GM10847 (cell line): ENCODE data around the gene ANP32B.

Experiments used
- POLR2A ChIP-seq: IDR thresholded peaks from 2 replicates; pipeline ENCODE4 v1.6.1; 2011; ENCODE audit not compliant: insufficient read length; ENCODE audit errors: extremely low read depth

Gene ANP32B

DNA sequence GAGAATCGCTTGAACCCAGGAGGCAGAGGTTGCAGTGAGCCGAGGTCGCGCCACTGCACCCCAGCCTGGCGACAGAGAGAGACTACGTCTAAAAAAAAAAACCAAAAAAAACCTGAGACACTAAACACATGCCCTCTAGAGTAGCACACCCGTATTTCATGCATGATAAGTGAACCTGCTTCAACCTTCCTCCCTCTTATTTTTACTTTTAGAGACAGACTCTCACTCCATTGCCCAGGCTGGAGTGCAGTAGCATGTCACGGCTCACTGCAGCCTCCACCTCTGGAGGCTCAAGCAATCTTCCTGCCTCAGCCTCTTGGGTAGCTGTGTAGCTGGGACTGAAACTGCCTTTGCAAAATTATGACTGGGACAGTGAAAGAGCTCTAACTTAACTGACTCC is 55.8 kb downstream of the ANP32B start:
- no peak for TF ChIP-seq POLR2A

DNA sequence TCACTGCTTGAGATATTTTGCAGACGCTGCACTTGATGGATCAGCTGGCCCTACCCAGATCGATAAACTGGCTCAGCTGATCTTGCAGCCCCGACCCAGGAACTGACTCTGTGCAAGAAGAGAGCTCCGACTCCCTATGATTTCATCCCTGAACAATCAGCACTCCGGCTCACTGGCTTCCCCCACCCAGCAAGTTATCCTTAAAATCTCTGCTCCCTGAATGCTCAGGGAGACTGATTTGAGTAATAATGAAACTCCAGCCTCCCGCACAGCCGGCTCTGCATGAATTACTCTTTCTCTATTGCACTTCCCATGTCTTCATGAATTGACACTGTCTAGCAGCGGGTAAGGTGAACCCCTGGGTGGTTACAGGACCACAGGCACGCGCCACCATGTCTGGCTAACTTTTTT is 56.5 kb downstream of the ANP32B start:
- TF ChIP-seq POLR2A: no peak

DNA sequence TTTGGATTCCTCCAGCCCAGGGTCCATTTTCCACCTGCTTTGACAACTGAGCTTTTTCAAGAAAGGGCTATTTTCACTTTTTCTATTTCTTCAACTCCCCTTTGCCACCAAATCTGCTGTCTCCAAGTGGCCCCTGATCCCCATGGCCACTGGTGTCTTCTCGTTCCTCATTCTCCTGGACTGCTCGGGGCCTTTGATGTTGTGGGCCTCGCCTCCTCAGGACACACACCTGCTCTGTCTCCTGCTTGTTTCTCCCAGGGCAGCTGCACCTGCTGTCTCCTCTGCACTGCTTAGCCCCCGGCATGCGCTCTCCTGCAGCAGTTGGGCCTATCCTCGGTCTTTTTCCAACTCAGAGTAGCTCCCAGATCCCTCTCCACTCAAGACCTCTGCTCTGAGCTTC is 57.1 kb downstream of the ANP32B start:
- no peak for TF ChIP-seq POLR2A

DNA sequence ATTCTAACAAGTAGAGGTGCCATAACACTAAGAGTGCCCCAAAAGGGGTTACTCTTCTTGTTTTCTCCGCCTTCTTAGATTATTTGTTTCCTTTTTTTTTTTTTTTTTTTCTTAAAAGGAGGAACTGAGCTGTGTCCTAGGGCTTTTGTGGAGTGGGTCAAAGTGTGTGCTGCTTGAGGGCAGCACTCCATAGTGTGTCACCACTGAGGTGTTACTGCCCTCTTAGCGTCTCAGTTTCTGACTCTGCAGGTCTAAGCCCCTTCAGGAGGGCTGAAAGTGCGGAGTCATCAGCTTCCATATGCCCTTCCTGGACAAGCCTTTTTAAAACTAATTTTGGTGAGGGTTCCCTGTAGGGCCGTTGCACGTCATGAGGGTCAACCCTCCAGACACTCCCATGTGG is 60.8 kb downstream of the ANP32B start:
- no peak for TF ChIP-seq POLR2A

DNA sequence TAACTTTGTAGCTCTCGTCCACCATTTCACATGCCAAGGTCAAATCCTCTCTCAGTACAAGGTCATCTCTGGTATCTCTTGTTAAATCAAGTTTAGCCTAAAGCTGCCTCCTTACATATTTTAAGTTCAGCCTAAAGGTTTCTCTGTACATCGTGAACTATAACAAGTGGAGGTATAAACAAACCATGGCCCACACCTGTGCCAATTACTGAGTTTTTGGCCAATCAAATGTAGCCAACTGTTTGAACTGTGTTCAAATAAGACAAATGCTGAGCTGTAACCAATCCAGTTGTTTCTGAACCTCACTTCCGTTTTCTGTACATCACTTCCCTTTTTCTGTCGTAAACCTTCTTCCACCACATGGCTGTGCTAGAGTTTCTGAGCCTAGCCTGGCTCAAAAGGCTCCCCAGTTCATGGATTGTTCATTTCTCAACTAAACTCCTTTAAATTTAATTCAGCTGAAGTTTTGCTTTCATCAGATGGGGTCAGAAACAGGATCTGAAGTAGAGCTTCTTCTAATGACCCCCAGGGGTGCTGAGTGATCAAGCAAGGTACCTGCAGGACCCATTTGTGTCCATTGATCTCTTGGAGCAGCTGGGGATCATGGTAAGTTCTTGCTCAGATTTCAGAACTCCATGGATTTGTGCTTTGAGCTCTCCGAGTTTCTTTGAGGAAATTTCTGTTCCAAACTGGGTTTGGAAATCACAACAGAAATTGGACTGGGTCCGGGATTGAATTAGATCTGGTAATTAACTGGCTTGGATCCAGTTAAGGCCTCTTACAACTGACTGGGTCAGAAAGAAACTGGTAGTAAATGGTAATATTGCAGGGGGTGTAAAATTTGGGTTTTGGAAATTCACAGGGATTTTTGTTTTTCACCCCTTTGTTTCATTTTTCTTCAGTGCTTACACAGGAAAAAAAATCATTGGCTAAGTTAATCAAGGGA is 62.4 kb downstream of the ANP32B start:
- no peak for TF ChIP-seq POLR2A

DNA sequence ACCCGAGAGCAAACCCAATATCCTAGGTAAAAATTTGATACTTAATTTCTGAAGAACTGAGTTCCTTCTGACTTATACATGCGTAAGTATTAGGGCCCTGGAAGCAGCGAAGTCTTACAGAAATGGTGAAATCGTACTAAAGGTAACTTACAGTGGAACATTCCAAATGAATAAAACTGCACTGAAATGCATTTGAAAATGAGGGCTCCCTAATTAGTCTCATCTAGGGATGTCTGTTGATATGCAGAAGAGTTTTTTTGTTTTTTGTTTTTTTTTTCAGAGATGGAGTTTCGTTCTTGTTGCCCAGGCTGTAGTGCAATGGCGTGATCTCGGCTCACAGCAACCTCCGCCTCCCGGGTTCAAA is 63.0 kb downstream of the ANP32B start:
- no peak for TF ChIP-seq POLR2A

DNA sequence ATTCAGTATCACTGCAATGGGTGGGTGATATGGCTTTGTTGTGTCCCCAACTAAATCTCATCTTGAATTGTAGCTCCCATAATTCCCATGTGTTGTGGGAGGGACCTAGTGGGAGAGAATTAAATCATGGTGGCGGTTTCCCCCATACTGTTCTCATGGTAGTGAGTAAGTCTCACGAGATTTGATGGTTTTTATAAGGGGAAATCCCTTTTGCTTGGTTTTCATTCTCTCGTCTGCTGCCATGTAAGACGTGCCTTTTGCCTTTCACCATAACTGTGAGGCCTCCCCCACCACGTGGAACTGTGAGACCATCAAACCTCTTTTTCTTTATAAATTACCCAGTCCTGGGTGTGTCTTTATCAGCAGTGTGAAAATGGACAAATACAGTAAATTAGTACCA is 63.9 kb downstream of the ANP32B start:
- TF ChIP-seq POLR2A: no peak

DNA sequence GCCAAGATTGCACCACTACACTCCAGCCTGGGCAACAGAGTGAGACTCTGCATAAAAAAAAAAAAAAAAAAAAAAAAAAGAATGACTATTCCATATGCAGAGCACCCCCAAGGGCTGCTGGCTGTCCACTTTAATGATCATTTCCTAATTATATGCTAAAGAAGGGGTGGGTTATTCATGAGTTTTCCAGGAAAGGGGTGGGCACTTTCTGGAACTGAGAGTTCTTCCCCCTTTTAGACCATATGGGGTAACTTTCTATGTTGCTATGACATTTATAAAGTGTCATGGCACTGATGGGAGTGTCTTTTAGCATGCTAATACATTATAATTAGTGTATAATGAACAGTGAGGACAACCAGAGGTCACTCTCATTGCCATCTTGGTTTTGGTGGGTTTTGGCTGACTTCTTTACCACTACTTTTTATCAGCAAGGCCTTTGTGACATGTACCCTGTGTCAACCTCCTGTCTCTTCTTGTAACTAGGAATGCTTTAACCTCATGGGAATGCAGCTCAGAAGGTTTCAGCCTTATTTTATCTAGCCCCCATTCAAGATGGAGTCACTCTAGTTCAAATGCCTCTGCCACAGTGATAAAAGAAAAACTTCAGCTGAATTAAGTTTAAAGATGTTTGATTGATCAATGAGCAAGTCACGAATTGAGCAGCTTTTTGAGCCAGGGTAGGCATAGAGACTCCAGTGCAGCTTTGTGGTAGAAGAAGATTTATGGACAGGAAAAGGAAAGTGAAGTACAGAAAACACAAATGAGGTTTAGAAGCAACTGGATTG is 66.3 kb downstream of the ANP32B start:
- TF ChIP-seq POLR2A: no peak

DNA sequence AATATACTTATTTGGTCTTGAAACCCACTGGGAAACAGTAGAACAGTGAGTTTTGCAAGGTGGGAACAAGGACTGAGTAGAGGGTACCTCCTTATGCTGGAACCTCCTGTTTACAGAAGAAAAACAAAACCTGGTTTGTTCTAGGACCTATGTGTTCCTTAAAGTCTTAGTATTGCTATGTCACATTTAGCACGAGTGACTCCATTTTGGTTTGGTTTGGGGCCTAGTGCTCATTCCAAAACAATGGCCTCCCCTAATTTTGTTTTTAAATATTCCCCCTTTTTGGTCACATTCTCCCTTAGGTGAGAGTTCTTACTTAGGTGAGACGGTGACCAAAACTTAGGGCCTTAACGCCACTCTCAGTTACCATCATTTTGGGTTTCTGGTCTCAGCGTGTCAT is 67.2 kb downstream of the ANP32B start:
- TF ChIP-seq POLR2A: no peak

DNA sequence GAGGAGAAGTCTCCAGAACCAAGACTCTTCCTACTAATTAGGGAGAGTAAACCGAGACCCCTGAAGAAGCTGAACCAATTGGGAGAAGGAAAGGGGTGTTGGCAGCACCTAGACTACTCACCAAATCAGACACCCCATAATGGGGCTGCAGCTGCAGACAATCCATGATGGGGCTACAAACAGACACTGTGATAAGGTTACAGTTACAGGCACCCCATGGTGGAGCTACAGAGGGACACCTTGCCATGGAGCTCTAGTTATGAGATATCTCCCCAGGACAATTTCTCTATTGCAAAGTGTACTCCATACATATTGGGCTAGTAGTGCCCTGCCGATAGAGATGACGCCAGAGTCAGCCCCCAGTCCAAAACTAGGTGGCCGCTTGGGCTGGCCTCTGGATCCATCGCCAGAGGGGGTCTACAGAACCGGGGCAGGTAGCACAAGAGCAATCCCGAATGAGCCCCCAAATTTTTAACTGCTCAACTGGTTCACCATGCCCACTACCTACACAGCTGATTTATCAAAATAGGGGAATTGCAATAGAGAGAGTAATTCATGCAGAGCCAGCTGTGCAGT is 71.3 kb downstream of the ANP32B start:
- TF ChIP-seq POLR2A: no peak

DNA sequence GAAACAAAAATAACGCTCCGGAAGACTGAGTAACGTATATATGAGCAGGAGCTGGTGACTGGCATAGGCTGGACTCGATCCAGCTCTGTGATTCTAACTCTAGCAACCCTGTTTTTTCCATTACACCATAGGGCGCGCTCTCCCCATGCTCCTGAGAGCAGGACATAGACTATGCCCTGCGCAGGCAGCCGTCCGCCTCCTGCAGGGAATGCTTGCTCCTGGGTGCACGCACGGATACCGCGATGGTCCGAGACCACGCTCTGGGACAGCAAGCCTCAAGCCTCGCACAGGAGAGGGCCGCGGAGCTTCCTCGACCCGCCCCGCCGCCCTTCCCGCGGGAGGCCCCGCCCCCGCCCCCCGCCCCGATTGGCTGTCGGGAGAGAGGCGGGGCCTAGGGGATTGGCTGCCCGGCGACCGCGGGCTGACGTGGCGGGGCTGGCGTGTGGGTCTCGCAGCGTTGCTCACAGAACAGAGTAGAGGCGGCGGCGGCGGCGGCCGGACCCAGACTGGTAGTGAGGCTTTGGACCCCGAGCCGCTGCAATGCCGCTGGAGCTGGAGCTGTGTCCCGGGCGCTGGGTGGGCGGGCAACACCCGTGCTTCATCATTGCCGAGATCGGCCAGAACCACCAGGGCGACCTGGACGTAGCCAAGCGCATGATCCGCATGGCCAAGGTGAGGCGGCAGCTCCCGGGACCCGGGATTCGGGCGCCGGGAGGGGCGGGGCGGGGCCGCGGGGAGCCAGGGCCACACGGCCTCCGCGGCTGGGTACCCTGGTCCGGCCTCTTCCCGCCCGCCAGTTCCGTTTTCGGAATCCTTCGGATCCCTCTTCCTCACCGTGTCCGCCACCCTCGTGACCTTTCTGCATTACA is 73.4 kb downstream of the ANP32B start, which contains the start of gene NANS:
Gene NANS, plus strand, starts transcription at position 464 of the 869 bp plus-strand sequence. Its CDS starts 77 bp downstream, at position 541.
- peak; percentile 98 for TF ChIP-seq POLR2A

DNA sequence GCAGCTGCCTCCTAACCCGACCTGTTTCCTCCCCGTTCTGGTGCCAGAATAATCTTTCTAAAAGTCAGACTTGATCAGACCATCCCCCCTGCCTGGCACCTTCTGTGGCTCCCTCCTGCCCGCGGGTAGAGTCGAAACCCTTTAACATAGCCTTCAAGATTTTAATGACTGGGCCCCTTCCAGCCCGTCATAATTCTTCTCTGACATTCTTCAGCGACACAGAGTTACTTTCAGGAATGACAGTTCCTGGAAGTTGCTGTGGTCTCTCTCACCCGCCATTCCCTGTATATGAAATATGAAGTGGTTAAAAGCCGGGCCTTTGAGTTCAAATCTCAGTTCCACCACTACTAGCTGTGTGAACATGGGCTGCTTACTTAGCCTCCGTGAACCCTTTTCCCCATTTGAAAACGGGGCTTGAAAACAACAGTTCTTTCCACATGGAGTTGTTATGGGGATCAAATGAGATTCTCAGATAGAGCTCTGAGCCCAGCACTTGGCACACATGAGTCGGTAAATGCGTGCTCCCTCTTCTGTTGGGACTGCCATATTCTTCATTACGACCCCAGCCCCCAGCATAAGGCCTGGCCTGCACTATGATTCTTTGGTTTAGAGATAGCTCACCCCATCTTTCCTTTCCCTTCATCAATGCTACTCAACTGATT is 74.1 kb downstream of the ANP32B start:
- TF ChIP-seq POLR2A: no peak

DNA sequence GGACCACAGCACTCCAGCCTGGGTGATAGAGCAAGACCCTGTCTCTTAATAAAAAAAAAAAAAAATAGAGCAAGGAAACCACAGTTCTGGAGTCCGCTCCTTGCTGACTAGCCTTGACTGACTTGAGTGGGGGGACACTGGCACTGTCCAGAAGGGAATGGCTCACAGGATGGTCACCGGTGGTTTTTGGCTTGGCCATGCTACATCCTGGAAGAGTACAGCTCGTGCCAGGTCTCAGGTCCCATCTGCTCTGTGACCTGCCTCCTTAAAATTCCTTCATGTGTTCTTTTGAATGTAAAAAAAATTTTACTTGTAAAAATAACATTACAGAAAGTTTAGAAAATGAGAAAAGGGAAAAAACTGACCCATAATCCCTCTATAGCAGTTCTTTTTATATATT is 79.0 kb downstream of the ANP32B start:
- TF ChIP-seq POLR2A: no peak

DNA sequence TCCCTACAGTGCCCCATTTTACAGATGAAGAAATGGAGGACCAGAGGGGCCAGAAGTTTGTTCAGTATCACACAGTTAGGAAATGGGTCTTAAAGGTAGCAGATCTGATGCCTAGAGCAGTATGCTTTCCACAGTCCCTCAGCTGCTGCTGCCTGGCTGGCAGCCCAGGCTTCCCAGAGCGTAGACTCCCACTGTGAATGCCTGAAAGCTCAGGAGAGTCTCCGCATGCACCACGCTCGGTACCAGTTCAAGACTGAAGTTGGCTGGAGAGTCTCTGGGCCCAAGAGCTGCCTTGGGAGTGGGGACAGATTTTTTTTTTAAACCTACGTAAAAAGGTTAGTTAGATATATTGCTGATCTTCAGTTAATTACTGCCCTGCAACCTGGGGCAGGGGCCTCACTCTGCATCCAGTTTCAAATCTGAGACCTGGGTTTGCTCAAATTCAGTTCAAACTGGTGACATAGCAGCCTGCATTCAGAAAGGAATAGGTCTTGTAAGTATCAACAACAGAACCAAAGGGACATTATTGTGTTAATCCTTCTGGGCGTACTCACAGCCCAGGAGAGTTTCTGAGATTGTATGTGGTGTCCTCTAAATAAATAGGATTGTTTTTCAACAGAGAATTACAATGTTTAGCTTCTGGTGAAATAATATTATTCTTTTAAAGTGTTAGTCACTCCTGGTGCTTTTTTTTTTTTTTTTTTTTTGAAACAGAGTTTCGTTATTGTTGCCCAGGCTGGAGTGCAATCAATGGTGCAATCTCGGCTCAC is 81.7 kb downstream of the ANP32B start:
- no peak for TF ChIP-seq POLR2A
